ENCODE measurements around the gene CCDC167. TPM values are rescaled to one million over a fixed set of nuclear protein-coding genes. Genes with fewer than 3 reads are reported as not detected.

Gene CCDC167
- total and polyA plus RNA-seq, 10 of the 15 experiments (the other 5 are each of a cell fraction or from before 2014, with no cell fraction given), result 74.9 to 380 (median 137) TPM

- H3K79me2 ChIP-seq (ENCODE audit: control insufficient read depth, insufficient read depth, low read length), result no peaks in the 10 kb centered on the region
- H3K36me3 ChIP-seq (ENCODE audit: control insufficient read depth in 2 of 2, insufficient read depth in 2 of 2, low read length in 1 of 2), result peaks cover 28 to 53% of the 10 kb centered on the region in 2 experiments
- H3K4me2 ChIP-seq (ENCODE audit: control insufficient read depth, insufficient read depth), result no peak overlapping the region
- intact Hi-C loops (cut with micrococcal nuclease; ENCODE audit: unreplicated experiment) (no loop called here), in situ Hi-C loops (cut with MboI) (no loop called here)
- CTCF ChIA-PET, result no interaction called here
- SMC1A ChIA-PET (ENCODE audit: uncharacterized antibody, unreplicated experiment), result no interaction called here
- H3K9me3 ChIP-seq (replicated peaks; ENCODE audit: control insufficient read depth, insufficient read depth, low read length), result peaks cover 2% of the 10 kb centered on the region; the same call in 2 of the 3 replicates
- H3K4me3 ChIP-seq, result no peak overlapping the region
- no peaks in the 10 kb centered on the region for H3K4me1 ChIP-seq (ENCODE audit: control insufficient read depth, insufficient read depth, low read length)
- BruUV-seq (replicated peaks), result no TSS peak
- ATAC-seq (no peak), FAIRE-seq (no peak), DNase-seq (ENCODE audit: low read depth, low spot score) (no peak)
- RAD21 ChIA-PET (ENCODE audit: unreplicated experiment), result no interaction called here
- H3K27me3 ChIP-seq (replicated peaks in 1 of 2; ENCODE audit: control insufficient read depth in 2 of 2, insufficient read depth in 2 of 2, low read length in 1 of 2), result no peaks in the 10 kb centered on the region
- no peak overlapping the region for H2AFZ ChIP-seq (ENCODE audit: control insufficient read depth, low read depth, low read length)
- H3K27ac ChIP-seq (ENCODE audit: control insufficient read depth, insufficient read depth), result no peak overlapping the region
- no peaks in the 10 kb centered on the region for H4K20me1 ChIP-seq (ENCODE audit: control insufficient read depth, insufficient read depth)
- TF ChIP-seq ZSCAN29 (IDR thresholded peaks at IDR 0.05) (no peak), POLR2AphosphoS2 (IDR thresholded peaks at IDR 0.05; ENCODE audit: low read depth, low read length) (no peak), TCF3 (IDR thresholded peaks at IDR 0.05; ENCODE audit: borderline replicate concordance, insufficient read depth, low read depth, low read length) (no peak), MYB (IDR thresholded peaks at IDR 0.05; ENCODE audit: borderline replicate concordance, low read depth, low read length) (no peak), ZBED1 (IDR thresholded peaks at IDR 0.05; ENCODE audit: borderline replicate concordance) (no peak), NR2C1 (IDR thresholded peaks at IDR 0.05) (no peak), TAF1 (IDR thresholded peaks at IDR 0.05; ENCODE audit: borderline replicate concordance, low read depth, low read length) (no peak), PML (IDR thresholded peaks at IDR 0.05; ENCODE audit: low read length) (no peak), IRF4 (IDR thresholded peaks at IDR 0.05; ENCODE audit: low read depth, low read length) (no peak), EGR1 (IDR thresholded peaks at IDR 0.05; ENCODE audit: borderline replicate concordance in 1 of 2, low read depth in 2 of 2, low read length in 2 of 2) (no peak), CHD1 (IDR thresholded peaks at IDR 0.05; ENCODE audit: low read depth, low read length) (no peak), MEF2B (IDR thresholded peaks at IDR 0.05; ENCODE audit: partially characterized antibody, poor library complexity, severe bottlenecking) (no peak), RFX5 (IDR thresholded peaks at IDR 0.05; ENCODE audit: low read depth, low read length) (no peak), MTA3 (IDR thresholded peaks at IDR 0.05; ENCODE audit: borderline replicate concordance, low read length) (no peak), POLR2AphosphoS5 (IDR thresholded peaks at IDR 0.05; ENCODE audit: low read length) (no peak)
- TF ChIP-seq, protein P1, sequence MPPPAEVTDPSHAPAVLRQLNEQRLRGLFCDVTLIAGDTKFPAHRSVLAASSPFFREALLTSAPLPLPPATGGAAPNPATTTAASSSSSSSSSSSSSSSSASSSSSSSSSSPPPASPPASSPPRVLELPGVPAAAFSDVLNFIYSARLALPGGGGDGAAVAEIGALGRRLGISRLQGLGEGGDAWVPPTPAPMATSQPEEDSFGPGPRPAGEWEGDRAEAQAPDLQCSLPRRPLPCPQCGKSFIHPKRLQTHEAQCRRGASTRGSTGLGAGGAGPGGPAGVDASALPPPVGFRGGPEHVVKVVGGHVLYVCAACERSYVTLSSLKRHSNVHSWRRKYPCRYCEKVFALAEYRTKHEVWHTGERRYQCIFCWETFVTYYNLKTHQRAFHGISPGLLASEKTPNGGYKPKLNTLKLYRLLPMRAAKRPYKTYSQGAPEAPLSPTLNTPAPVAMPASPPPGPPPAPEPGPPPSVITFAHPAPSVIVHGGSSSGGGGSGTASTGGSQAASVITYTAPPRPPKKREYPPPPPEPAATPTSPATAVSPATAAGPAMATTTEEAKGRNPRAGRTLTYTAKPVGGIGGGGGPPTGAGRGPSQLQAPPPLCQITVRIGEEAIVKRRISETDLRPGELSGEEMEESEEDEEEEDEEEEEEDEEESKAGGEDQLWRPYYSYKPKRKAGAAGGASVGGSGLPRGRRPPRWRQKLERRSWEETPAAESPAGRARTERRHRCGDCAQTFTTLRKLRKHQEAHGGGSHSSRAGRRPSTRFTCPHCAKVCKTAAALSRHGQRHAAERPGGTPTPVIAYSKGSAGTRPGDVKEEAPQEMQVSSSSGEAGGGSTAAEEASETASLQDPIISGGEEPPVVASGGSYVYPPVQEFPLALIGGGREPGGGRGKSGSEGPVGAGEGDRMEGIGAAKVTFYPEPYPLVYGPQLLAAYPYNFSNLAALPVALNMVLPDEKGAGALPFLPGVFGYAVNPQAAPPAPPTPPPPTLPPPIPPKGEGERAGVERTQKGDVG (CRISPR knock-in tag; IDR thresholded peaks at IDR 0.05), result no peak
- TF ChIP-seq, protein P2, sequence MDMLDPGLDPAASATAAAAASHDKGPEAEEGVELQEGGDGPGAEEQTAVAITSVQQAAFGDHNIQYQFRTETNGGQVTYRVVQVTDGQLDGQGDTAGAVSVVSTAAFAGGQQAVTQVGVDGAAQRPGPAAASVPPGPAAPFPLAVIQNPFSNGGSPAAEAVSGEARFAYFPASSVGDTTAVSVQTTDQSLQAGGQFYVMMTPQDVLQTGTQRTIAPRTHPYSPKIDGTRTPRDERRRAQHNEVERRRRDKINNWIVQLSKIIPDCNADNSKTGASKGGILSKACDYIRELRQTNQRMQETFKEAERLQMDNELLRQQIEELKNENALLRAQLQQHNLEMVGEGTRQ (IDR thresholded peaks at IDR 0.05; ENCODE audit: borderline replicate concordance, low read depth, low read length), result no peak
- TF ChIP-seq, protein P3, sequence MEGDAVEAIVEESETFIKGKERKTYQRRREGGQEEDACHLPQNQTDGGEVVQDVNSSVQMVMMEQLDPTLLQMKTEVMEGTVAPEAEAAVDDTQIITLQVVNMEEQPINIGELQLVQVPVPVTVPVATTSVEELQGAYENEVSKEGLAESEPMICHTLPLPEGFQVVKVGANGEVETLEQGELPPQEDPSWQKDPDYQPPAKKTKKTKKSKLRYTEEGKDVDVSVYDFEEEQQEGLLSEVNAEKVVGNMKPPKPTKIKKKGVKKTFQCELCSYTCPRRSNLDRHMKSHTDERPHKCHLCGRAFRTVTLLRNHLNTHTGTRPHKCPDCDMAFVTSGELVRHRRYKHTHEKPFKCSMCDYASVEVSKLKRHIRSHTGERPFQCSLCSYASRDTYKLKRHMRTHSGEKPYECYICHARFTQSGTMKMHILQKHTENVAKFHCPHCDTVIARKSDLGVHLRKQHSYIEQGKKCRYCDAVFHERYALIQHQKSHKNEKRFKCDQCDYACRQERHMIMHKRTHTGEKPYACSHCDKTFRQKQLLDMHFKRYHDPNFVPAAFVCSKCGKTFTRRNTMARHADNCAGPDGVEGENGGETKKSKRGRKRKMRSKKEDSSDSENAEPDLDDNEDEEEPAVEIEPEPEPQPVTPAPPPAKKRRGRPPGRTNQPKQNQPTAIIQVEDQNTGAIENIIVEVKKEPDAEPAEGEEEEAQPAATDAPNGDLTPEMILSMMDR (IDR thresholded peaks at IDR 0.05 in 2 of 3, conservative IDR thresholded peaks at IDR 0.05 in 1 of 3; ENCODE audit: control insufficient read depth in 2 of 3, extremely low read depth in 1 of 3, insufficient read depth in 1 of 3, low read depth in 3 of 3, low read length in 3 of 3), result no peak
- POLR2A ChIA-PET, result interaction anchor here (0.5 kb wide), 1 partner anchor 13 kb away, joined by 3 read pairs; no protein-coding TSS in a partner anchor
- H3K9ac ChIP-seq (ENCODE audit: control insufficient read depth, insufficient read depth, low read length), result no peak overlapping the region
Observed at GRCh38 chr6:37463110-37463509, 36.6 kb downstream of the CCDC167 start.
